A549 (cell line): Measurements from ENCODE around the gene NDUFA11. TPM values are rescaled to one million over a fixed set of nuclear protein-coding genes. Genes with fewer than 3 reads are reported as not detected.

Experiments
- ATAC-seq, 2 experiments: fragments of 200-7000 bp in 1 of 2; fragments of >200 bp in 1 of 2; cut with Nextera tagmentation in 1 of 2; cut with Tn5 transposase in 1 of 2; 3 replicates each; pipeline versions ENCODE4 v1.8.0 to v1.9.1; 2018 to 2020; ENCODE audit warnings: mild to moderate bottlenecking in 1 of 2, moderate library complexity in 1 of 2
- CTCF ChIA-PET: fragments of 300-600 bp; sonication (Branson Sonifier 250); formaldehyde crosslinking; extraction: SDS; loops from one replicate; lab custom pipeline; 2021; ENCODE audit warnings: antibody characterized with exemption, inconsistent platforms; lab: Yijun Ruan, JAX
- POLR2A ChIA-PET: fragments of 350-600 bp; formaldehyde crosslinking; extraction: SDS; loops from one replicate; lab custom pipeline; 2021; ENCODE audit warnings: antibody characterized with exemption, inconsistent platforms; lab: Yijun Ruan, JAX
- DNase-seq, 2 experiments: peaks; one replicate each; pipeline versions ENCODE4 v3.0.0 to v3.0.0-alpha.2; 2011 to 2016; ENCODE audit warnings: low read depth in 1 of 2, low spot score in 1 of 2
- FAIRE-seq: peaks from 2 replicates; lab custom pipeline; 2011; peaks lifted over from hg19 to GRCh38; lab: Jason Lieb, UNC
- H3K27ac ChIP-seq, 2 experiments: fragments of >200 bp; sonication (Bioruptor Twin); formaldehyde crosslinking; 3 replicates each; pipeline ENCODE4 v1.5.1; 2016 to 2017
- H3K4me1 ChIP-seq: fragments of >200 bp; sonication (Bioruptor Twin); formaldehyde crosslinking; 3 replicates; pipeline ENCODE4 v1.6.1; 2016
- H3K4me2 ChIP-seq: fragments of >200 bp; sonication (Bioruptor Twin); formaldehyde crosslinking; 3 replicates; pipeline ENCODE4 v1.6.1; 2016
- H3K4me3 ChIP-seq: fragments of >200 bp; sonication (Bioruptor Twin); formaldehyde crosslinking; 3 replicates; pipeline ENCODE4 v1.5.1; 2016
- H3K9me3 ChIP-seq: fragments of >200 bp; sonication (Bioruptor Twin); formaldehyde crosslinking; 3 replicates; pipeline ENCODE4 v1.6.1; 2016
- CBX2 ChIP-seq: fragments of 200-600 bp; sonication (generic); IDR thresholded peaks from 2 replicates; pipeline ENCODE4 v1.6.1; 2016; ENCODE audit warnings: low read depth, mild to moderate bottlenecking, borderline replicate concordance
- CBX8 ChIP-seq: fragments of 200-600 bp; sonication (generic); IDR thresholded peaks from 2 replicates; pipeline ENCODE4 v1.6.1; 2016
- EHMT2 ChIP-seq: fragments of 200-600 bp; sonication (generic); IDR thresholded peaks from 2 replicates; pipeline ENCODE4 v1.6.1; 2016; ENCODE audit warnings: antibody characterized with exemption, low read depth, mild to moderate bottlenecking, moderate library complexity
- EP300 ChIP-seq, 2 experiments: fragments of >200 bp; sonication (Bioruptor Twin); formaldehyde crosslinking; IDR thresholded peaks; 2 replicates in 1 of 2; 3 replicates in 1 of 2; pipeline ENCODE4 v1.6.1; 2016 to 2017
- ESRRA ChIP-seq: fragments of 150-350 bp; IDR thresholded peaks from 2 replicates; pipeline ENCODE4 v1.6.1; 2014; ENCODE audit warnings: mild to moderate bottlenecking, low read length, borderline replicate concordance
- GATA3 ChIP-seq: IDR thresholded peaks from 2 replicates; pipeline ENCODE4 v1.6.1; 2012; ENCODE audit warnings: borderline replicate concordance
- HEYL ChIP-seq: fragments of 250-450 bp; sonication (Bioruptor Pico); IDR thresholded peaks from 2 replicates; pipeline ENCODE4 v1.8.0; 2021; ENCODE audit warnings: mild to moderate bottlenecking, moderate library complexity
- HOXB13 ChIP-seq: fragments of 250-450 bp; sonication (Bioruptor Pico); IDR thresholded peaks from 2 replicates; pipeline ENCODE4 v1.5.0; 2020; ENCODE audit warnings: low read depth, mild to moderate bottlenecking, moderate library complexity
- HOXB5 ChIP-seq: fragments of 250-450 bp; sonication (Bioruptor Pico); IDR thresholded peaks from 2 replicates; pipeline ENCODE4 v1.5.0; 2020; ENCODE audit warnings: mild to moderate bottlenecking, moderate library complexity
- JUN ChIP-seq, 2 experiments: fragments of >200 bp; sonication (Bioruptor Twin); formaldehyde crosslinking; IDR thresholded peaks; 2 replicates in 1 of 2; 3 replicates in 1 of 2; pipeline ENCODE4 v1.6.1; 2016 to 2017
- JUNB ChIP-seq: fragments of >200 bp; sonication (Bioruptor Twin); formaldehyde crosslinking; IDR thresholded peaks from 2 replicates; pipeline ENCODE4 v1.6.1; 2016
- MYC ChIP-seq: IDR thresholded peaks from 2 replicates; pipeline ENCODE4 v1.6.1; 2012; ENCODE audit warnings: mild to moderate bottlenecking, inconsistent platforms, low read length, improper control_type of control experiment, borderline replicate concordance
- PHF8 ChIP-seq: fragments of 200-600 bp; sonication (generic); IDR thresholded peaks from 2 replicates; pipeline ENCODE4 v1.6.1; 2016; ENCODE audit warnings: low read depth, mild to moderate bottlenecking, antibody characterized with exemption, moderate library complexity, borderline replicate concordance
- POLR2A ChIP-seq: IDR thresholded peaks from 2 replicates; pipeline ENCODE4 v1.6.1; 2012; ENCODE audit warnings: mild to moderate bottlenecking, low read length
- RARB ChIP-seq: fragments of 250-450 bp; sonication (Bioruptor Pico); IDR thresholded peaks from 2 replicates; pipeline ENCODE4 v1.8.0; 2021; ENCODE audit warnings: mild to moderate bottlenecking, moderate library complexity
- RCOR1 ChIP-seq: fragments of 150-350 bp; IDR thresholded peaks from 2 replicates; pipeline ENCODE4 v1.6.1; 2014; ENCODE audit warnings: antibody characterized with exemption, low read length, low read depth
- RFX5 ChIP-seq: fragments of 450-650 bp; IDR thresholded peaks from 2 replicates; pipeline ENCODE4 v1.7.1; 2014; ENCODE audit warnings: antibody characterized with exemption, mild to moderate bottlenecking, moderate library complexity
- RNF2 ChIP-seq: fragments of 200-600 bp; sonication (generic); IDR thresholded peaks from 2 replicates; pipeline ENCODE4 v1.6.1; 2016; ENCODE audit warnings: low read depth, mild to moderate bottlenecking, antibody characterized with exemption, moderate library complexity, borderline replicate concordance
- WGBS: methylation state at CpG from one replicate; pipeline ENCODE4 v1.1.6; 2017; ENCODE audit errors: missing lambda C conversion rate; 5-methylcytosine and 5-hydroxymethylcytosine counted together
- polyA plus RNA-seq, 4 experiments: library from polyadenylated mRNA; depleted of rRNA in 3 of 4; stranded (reverse); fragments of >200 nt; fragmentation: RNase III in 1 of 4; extraction: RNeasy Plus Mini Kit Qiagen cat#74134 plus additional on column Dnase treatment in 1 of 4; gene quantifications; 2 replicates in 3 of 4; 3 replicates in 1 of 4; pipeline ENCODE4 v1.2.3, GENCODE V29; 2011 to 2017
- TF ChIP-seq, protein P1 (sequence below): IDR thresholded peaks from 2 replicates; pipeline ENCODE4 v1.6.1; 2012
- TF ChIP-seq, protein P2 (sequence below): fragments of 150-350 bp; IDR thresholded peaks from 2 replicates; pipeline ENCODE4 v1.6.1; 2014; ENCODE audit warnings: low read depth, mild to moderate bottlenecking, low read length

The NDUFA11 gene
- polyA plus RNA-seq, 2 of the 4 experiments (the other 2 are of a cell fraction), result 75.0 to 173 TPM

DNA sequence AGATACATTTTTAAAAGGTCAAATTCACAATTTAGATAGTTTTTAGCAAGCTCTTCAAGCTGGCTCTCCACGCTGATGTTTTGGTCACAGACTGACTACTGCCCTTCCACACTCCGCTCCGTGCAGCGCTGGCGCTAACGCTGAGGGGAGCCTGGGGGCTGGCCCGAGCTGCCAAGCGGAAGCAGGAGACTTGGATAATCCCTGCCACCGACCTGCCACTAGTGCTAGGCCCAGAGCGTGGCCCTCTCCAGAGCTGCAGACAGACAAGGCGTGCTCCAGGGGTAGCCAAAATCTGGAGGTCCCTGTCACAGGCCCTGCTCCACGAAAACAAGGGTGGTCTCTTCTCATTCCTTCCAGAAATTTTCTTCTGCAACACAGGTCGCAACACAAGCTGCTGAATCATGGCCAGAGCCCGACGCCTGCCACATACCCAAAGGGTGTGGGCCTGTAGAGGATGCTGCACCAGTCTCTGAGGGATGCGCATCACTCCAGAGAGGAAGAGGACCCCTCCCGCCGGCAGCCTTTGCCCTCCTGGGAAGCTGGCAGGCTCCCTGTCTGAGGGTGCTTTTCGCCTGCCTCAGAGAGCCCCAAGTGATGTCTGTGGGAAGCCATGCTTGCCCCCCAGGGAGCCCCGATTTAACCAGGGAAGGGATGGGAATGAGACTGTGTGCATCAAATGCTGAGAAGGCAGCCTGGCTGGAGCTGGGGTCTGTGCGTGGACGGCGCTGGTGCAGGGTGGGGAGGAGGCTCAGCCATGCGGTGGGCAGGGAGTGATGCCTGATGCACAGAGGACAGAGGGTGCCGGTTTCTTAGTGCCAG, 32.1 kb upstream of the NDUFA11 start:
- H3K9me3 ChIP-seq, result no peaks in the 10 kb centered on the region
- H3K4me3 ChIP-seq, result no peak overlapping the region
- no peaks in the 10 kb centered on the region for H3K4me1 ChIP-seq
- no peak for DNase-seq
- TF ChIP-seq RNF2 (no peak), HOXB13 (CRISPR knock-in tag) (no peak)
- CTCF ChIA-PET, result interaction anchor here (0.6 to 2.0 kb wide), 4 partner anchors 32 to 215 kb away, joined by 3 to 6 read pairs (median 4); no protein-coding TSS in a partner anchor
- POLR2A ChIA-PET, result no interaction called here
- ATAC-seq, result no peak
- 95% methylated on average over 20 of the region's 25 CpGs for WGBS
- FAIRE-seq, result no peak
- H3K4me2 ChIP-seq, result no peak overlapping the region
- no peak overlapping the region for H3K27ac ChIP-seq

DNA sequence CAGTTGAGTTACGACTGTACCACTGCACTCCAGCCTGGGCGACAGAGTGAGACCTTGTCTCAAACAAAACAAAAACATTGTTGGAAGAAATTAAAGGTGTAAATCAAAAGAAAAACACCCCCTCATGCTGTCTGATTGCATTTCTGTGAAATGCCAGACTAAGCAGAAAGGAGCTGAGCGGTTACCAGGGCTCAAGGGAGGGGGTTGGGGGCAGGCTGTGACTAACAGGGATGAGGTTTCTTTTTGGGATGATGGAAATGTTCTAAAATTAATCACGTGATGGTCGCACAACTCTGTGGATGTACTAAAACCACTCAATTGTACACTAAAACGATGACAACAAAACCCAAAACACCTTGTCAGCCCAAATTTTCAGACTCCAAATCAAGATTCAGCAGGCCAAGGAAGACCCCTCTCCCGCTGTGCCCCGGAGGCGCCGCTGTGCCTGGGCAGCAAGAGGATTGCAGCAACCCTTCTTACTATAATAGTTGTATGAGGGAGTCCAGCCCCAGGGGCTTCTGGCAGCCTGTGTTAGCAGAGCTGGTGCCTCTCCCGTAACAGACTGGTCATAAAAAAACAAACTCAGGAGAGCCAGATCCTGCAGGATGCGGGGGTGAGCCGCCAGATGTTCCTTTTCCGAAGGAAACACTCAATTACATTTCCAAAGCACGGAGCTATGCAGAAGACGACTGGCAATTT, 31.3 kb upstream of the NDUFA11 start:
- CTCF ChIA-PET, result interaction anchor here (0.6 to 1.9 kb wide), 3 partner anchors 33 to 214 kb away, joined by 3 to 5 read pairs (median 3); no protein-coding TSS in a partner anchor
- FAIRE-seq, result no peak
- no peaks in the 10 kb centered on the region for H3K9me3 ChIP-seq
- no peak overlapping the region for H3K4me3 ChIP-seq
- no peak for DNase-seq
- WGBS, result 91% methylated on average over 16 of the region's 16 CpGs
- no peaks in the 10 kb centered on the region for H3K4me1 ChIP-seq
- H3K4me2 ChIP-seq, result no peak overlapping the region
- no peak for ATAC-seq
- H3K27ac ChIP-seq, result no peak overlapping the region
- TF ChIP-seq, protein P1, sequence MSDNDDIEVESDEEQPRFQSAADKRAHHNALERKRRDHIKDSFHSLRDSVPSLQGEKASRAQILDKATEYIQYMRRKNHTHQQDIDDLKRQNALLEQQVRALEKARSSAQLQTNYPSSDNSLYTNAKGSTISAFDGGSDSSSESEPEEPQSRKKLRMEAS, result no peak
- no peak for TF ChIP-seq CBX2
- POLR2A ChIA-PET, result no interaction called here

DNA sequence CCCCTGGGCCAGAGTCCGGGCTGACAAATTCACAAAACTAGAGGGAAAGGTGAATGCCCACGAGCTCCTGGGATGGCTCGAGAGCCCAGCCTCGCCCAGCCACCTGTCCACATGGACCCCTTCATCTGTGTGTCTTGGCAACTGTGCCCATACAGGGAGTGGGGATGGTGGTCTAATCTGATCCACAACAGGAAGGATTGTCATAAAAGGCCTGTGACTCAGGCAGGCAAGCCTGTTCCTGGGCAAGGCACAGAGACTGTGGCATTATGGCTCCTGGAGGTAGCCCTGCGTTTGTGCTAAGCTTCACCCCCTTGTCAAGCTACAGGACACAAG, 30.4 kb upstream of the NDUFA11 start:
- H3K4me3 ChIP-seq, result no peak overlapping the region
- H3K4me1 ChIP-seq, result no peaks in the 10 kb centered on the region
- ChIA-PET CTCF (interaction anchor here (0.7 to 1.3 kb wide), 2 partner anchors 34 to 41 kb away, joined by 3 read pairs; no protein-coding TSS in a partner anchor), POLR2A (no interaction called here)
- ATAC-seq (no peak), FAIRE-seq (no peak), DNase-seq (no peak)
- no peak overlapping the region for H3K4me2 ChIP-seq
- H3K27ac ChIP-seq, result no peak overlapping the region
- H3K9me3 ChIP-seq, result no peaks in the 10 kb centered on the region
- no peak for TF ChIP-seq JUNB
- TF ChIP-seq CBX2, result no peak
- no peak for TF ChIP-seq HEYL (CRISPR knock-in tag)
- TF ChIP-seq RFX5, result no peak
- no peak for TF ChIP-seq RARB (CRISPR knock-in tag)
- TF ChIP-seq POLR2A, result no peak
- no peak for TF ChIP-seq PHF8
- TF ChIP-seq CBX8, result no peak
- TF ChIP-seq HOXB13 (CRISPR knock-in tag), result no peak
- 93% methylated on average over 3 of the region's 5 CpGs for WGBS

DNA sequence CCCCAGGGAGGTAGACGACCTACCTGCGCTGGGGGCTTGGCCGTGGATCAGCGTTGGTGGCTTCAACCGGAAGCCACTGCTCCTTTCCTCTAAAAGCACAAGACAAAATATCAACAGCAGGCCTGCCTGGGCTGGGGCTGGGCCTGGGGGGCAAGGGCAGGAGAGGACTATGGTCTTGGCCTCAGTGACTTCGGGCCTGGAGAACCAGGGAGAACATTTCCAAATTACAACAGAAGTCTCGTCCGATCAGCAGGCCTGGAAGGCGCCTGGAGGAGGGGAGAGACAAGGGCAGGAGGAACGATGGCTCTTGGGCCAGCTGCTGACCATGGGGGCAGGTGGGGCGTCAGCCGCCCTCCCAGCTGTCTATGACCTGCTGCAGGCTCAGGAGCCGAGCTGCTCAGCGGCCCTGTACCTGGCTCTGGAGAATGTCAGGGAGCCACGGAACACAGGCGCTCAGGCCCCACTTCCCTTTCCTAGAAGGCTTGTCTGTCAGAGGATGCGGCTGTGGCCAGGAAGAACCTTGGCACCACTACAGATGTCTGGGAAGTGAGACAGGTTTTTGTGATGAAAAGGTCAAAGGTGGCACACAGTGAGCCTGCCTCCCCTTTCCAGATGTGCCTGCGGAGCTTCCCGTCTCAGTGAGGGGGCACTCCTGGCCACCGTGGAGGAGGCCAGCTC, 29.9 kb upstream of the NDUFA11 start:
- 88% methylated on average over 11 of the region's 20 CpGs for WGBS
- FAIRE-seq, result no peak
- CTCF ChIA-PET, result interaction anchor here (0.7 kb wide), 1 partner anchor 41 kb away, joined by 3 read pairs; no protein-coding TSS in a partner anchor
- H3K4me2 ChIP-seq, result no peak overlapping the region
- H3K4me1 ChIP-seq, result no peaks in the 10 kb centered on the region
- H3K27ac ChIP-seq, result no peak overlapping the region
- no peak for ATAC-seq
- H3K9me3 ChIP-seq, result no peaks in the 10 kb centered on the region
- POLR2A ChIA-PET, result no interaction called here
- TF ChIP-seq RCOR1, result no peak
- no peak for TF ChIP-seq EP300 (IDR thresholded peaks at IDR 0.05)
- TF ChIP-seq, protein P2, sequence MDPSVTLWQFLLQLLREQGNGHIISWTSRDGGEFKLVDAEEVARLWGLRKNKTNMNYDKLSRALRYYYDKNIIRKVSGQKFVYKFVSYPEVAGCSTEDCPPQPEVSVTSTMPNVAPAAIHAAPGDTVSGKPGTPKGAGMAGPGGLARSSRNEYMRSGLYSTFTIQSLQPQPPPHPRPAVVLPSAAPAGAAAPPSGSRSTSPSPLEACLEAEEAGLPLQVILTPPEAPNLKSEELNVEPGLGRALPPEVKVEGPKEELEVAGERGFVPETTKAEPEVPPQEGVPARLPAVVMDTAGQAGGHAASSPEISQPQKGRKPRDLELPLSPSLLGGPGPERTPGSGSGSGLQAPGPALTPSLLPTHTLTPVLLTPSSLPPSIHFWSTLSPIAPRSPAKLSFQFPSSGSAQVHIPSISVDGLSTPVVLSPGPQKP, result no peak
- TF ChIP-seq EHMT2, result no peak
- TF ChIP-seq ESRRA, result no peak
- no peak for TF ChIP-seq JUN (IDR thresholded peaks at IDR 0.05)
- TF ChIP-seq GATA3, result no peak
- no peak for TF ChIP-seq RFX5
- no peak for TF ChIP-seq PHF8
- no peak for TF ChIP-seq MYC
- no peak for TF ChIP-seq HOXB5 (CRISPR knock-in tag)
- no peak for TF ChIP-seq JUNB
- no peak for TF ChIP-seq RARB (CRISPR knock-in tag)
- no peak for DNase-seq
- no peak overlapping the region for H3K4me3 ChIP-seq
